HG03354 (cell line): ENCODE measurements around the gene TRAF3IP3.
"Not testable (repeated sequence)": the region's sequence is repeated elsewhere in the genome, so short reads cannot be mapped to it uniquely, and the experiment has no call there.

Source experiments
- ATAC-seq: cut with Tn5 transposase; IDR thresholded peaks from one replicate; pipeline ENCODE4 v1.9.1; 2021; ENCODE audit warnings: mild to moderate bottlenecking; ENCODE audit not compliant: unreplicated experiment, poor library complexity, severe bottlenecking

Gene TRAF3IP3

GRCh38 chr1:209787551-209787950, 31.7 kb downstream of the TRAF3IP3 start:
- ATAC-seq: no peak

DNA sequence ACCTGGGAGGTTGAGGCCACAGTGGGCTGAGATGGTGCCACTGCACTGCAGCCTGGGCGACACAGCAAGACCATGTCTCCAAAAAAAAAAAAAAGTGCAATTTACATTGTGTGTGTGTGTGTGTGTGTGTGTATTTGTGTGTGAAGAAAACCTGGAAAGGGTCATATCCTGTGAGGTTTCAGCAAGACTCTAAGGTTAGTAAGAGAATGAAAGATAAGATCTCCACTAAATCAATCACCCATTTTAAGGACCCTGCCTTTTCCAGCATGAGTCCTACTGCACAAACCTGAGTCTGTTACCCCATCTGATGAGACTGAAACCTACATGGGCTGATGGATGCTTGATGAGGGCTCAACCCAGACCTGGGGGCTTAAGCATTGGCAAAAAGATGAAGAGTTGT, 33.4 kb downstream of the TRAF3IP3 start:
- no peak for ATAC-seq

- ATAC-seq: no peak
Measured at GRCh38 chr1:209790286-209791193, 34.7 kb downstream of the TRAF3IP3 start.

DNA sequence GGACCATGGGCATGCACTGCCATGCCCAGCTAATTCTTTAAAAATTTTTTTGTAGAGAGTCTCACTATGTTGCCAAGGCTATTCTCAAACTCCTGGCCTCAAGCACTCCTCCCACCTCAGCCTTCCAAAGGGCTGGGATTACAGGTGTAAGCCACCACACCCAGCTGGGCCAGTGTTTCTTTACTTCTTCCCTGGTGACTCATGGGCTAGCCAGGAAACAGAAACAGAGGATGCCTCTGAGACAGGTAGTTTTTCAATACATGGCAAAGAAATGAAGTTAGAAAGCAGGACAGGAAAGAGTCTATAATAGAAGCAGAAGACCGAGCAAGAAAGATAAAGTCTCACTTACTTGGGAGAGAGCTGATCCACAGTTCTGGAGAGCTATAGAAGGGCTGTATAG, 36.1 kb downstream of the TRAF3IP3 start:
- ATAC-seq: no peak

DNA sequence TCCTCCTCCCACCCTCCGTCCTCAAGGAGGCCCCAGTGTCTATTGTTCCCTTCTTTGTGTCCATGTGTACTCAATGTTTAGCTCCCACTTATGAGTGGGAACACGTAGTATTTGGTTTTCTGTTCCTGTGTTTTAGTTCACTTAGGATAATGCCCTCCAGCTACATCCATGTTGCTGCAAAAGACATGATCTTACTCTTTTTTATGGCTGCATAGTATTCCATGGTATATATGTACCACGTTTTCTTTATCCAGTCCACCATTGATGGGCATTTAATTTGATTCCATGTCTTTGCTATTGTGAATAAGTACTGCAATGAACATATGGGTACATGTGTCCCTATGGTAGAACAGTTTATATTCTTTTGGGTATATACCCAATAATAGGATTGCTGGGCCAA, 37.9 kb downstream of the TRAF3IP3 start:
- ATAC-seq: not testable (repeated sequence)

DNA sequence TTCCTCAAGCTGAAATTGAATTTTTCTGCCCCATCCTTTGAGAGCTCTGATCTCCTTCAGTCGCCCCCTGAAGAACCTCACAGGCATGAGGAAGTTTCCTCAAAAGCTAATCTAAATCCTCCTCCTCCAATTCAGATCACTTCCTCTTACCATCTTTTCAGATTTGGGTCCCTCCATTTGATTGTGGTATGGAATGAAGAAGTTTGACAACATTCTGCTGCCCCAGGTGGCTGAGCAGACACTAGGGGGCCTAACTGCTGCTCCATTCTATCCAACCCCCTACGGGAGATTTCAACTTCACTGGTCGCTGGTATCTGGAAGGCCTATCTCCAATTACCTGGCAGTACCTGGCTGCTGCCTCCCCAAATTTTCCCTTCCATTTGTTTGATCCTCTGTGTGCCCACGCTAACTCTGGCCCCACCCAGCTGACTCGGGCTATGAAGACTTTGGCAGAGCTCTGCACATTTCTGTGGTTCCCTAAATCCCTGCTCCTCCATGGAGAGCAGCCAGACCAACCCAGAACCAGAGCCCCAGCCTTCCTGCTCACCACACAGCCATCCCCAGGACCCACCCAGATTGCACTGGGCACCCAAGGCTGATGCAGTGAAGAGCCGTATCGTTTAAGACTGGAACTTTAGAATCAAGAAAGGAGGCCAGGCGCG, 42.3 kb downstream of the TRAF3IP3 start:
- no peak for ATAC-seq

GRCh38 chr1:209800984-209801834, 45.4 kb downstream of the TRAF3IP3 start:
- no peak for ATAC-seq

GRCh38 chr1:209802117-209802779, 46.4 kb downstream of the TRAF3IP3 start:
- ATAC-seq: no peak

DNA sequence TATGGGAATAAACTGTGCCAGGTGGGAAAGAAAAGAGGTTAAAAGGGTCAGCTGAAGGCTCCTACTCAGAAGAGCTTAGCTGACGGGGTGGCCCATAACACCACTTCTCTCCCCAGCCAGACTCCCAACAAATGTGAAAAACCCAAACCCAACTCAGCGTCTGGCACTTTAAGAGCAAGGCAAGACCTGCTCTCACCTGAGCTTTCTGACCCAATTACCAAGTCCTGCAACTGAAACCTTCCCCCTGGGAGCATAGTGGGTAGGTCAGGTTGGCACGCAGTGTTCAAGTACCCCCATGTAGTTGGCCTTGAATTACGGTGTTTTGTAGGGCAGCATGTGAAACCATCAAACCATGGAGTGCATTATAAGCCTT, 46.9 kb downstream of the TRAF3IP3 start:
- ATAC-seq: no peak

GRCh38 chr1:209803568-209803967, 47.7 kb downstream of the TRAF3IP3 start:
- no peak for ATAC-seq

- ATAC-seq: no peak
Measured at GRCh38 chr1:209805341-209805781, 49.5 kb downstream of the TRAF3IP3 start.

GRCh38 chr1:209805875-209806760, 50.3 kb downstream of the TRAF3IP3 start, which contains the start of gene IRF6:
TSS of gene IRF6 (minus strand) at chr1:209806142. CDS start at chr1:209801413, 4,729 bp downstream.
- ATAC-seq: peak; percentile 98

GRCh38 chr1:209807509-209807908, 51.7 kb downstream of the TRAF3IP3 start:
- no peak for ATAC-seq

GRCh38 chr1:209808059-209808581, 52.3 kb downstream of the TRAF3IP3 start:
- ATAC-seq: no peak

DNA sequence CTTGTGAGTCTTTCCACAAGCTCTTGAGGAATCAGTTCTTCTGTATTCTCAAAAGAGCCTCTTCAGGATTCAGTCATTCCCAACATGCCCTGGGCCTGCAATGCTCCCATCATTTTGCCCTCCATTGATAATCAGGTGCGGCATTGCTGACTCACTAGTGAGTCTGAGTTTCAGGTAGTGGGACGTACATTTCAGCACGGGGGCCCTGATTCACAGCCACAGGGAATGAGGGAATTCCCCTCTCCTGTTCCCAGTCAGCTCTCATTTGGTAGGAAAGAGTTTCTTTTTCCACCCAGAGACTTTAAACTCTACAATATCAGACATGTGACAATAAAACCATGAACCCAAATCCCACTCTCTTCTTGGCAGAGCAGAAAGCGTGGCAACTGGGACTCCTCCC, 53.8 kb downstream of the TRAF3IP3 start:
- no peak for ATAC-seq

- ATAC-seq: no peak
Measured at GRCh38 chr1:209810783-209811182, 54.9 kb downstream of the TRAF3IP3 start.

DNA sequence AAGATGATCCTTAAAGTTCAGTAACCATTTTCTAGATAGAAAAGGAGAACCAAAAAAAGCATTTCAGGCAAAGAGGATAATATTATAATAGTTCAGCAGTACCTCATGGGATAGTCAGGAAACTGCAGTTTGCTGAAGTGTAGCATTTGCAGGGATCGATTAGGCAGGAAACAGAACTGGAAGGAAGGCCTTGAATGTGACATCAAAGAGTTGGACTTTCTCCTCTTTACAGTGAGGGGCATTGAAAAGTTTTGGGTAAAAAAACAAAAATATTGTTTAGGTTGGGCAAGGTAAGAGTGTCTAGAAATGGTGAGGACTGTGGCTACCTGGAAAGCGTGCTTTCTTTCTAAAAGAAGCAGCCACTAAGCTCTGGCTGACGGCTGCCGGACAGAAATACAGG, 58.0 kb downstream of the TRAF3IP3 start:
- no peak for ATAC-seq

DNA sequence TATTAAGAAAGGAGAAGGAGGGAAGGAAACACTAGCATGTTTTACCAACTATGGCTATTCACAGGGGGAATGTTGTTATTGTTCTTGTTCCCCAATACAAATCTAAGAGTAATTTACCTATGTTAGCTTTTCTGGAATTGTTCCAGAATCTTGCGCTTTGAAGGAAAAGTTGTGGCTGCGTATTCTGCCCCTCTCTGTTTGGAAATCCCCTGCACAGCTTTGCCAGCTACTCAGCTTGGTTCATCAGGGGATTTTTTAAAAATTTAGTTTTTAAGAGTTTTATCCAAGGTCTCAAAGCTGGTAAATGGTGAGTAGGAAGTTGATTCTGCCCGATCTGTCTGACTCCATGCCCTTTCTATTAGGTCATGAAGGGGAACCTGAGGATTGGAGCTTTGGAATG, 59.6 kb downstream of the TRAF3IP3 start:
- ATAC-seq: no peak
